OCI-LY7 (cell line): ENCODE measurements around the gene PATJ.

Source experiments
- CTCF ChIP-seq: fragments of 200-600 bp; sonication (generic); conservative IDR thresholded peaks from 2 replicates; pipeline ENCODE4 v1.5.1; 2014; ENCODE audit warnings: mild to moderate bottlenecking, antibody characterized with exemption, low read length, moderate library complexity, mixed read lengths
- EZH2phosphoT487 ChIP-seq: fragments of 200-600 bp; sonication (generic); IDR thresholded peaks from 2 replicates; pipeline ENCODE4 v1.6.1; 2018; ENCODE audit warnings: low read depth, borderline replicate concordance, mild to moderate bottlenecking, mixed run types, antibody characterized with exemption, low read length, moderate library complexity, mixed read lengths

DNA sequence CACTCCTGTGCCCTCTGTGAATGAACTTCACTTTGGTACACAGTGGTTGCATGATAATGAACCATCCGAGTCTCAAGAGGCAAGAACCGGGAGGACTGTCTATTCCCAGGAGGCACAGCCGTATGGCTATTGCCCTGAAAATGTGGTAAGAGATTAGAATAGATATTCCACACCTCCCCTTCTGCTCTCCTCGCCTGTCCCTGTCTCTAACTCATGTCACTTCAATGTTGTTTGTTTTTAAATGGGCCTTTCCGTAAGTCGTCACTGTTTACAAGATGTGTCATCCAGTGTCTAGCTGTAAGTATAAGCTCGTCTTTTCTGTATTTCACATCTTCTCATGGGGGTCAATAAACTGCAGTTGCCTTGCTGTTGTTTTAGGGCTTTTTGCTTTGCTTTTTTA is 122.2 kb downstream of the PATJ start:
- TF ChIP-seq CTCF: no peak
- TF ChIP-seq EZH2phosphoT487: no peak
